ENCODE results near the gene EEIG1.

- TF ChIP-seq CTCF (IDR thresholded peaks at IDR 0.05) (no peak), POLR2A (IDR thresholded peaks at IDR 0.05) (no peak)
Observed at GRCh38 chr9:127960410-127961154, 20.2 kb downstream of the EEIG1 start.
